ENCODE measurements around the gene WNT3. TPM values are rescaled to one million over a fixed set of nuclear protein-coding genes. Genes with fewer than 3 reads are reported as not detected.

Gene WNT3
- total and polyA plus RNA-seq, 2 donors (not counting 3 experiments of a cell fraction or from before 2014, with no cell fraction given) = 1.4 to 2.1 TPM

DNA sequence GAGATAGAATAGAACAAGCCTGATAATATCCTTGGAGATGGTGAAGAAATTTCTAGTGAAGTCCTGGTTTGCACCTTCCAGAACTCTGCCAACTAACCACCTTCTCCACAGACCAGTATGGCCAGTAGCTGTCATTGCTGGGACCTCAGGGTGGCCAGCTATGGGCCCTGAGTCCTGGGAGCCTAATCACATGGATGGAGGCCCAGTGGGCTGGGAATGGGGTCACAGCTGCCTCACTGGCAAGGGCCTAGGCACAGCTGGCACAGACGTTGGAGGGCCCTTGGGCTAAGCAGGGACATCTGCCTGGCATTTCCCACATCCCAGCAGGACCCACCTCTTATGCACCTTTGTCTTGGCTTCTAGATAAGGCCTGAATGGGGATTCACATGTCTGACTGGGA is 7.6 kb upstream of the WNT3 start:
- Histone ChIP-seq H3K9ac (replicated peaks; ENCODE audit: extremely low read depth, insufficient read depth, low read length) (no peak overlapping the region), H3K9me1 (replicated peaks; ENCODE audit: control insufficient read depth, extremely low read depth, insufficient read depth, low read length) (no peaks in the 10 kb centered on the region), H2AFZ (ENCODE audit: low read depth, low read length) (no peak overlapping the region), H3K4me3 (replicated peaks in 1 of 3; ENCODE audit: insufficient read depth in 1 of 3, low read depth in 1 of 3, low read length in 3 of 3) (no peak overlapping the region), H3K27me3 (ENCODE audit: control insufficient read depth in 2 of 2, insufficient read depth in 2 of 2, low read length in 2 of 2) (peaks cover 15 to 24% of the 10 kb centered on the region in 2 experiments), H3K27ac (ENCODE audit: insufficient read depth, low read depth, low read length) (no peak overlapping the region), H3K4me2 (ENCODE audit: insufficient read depth, low read length) (no peak overlapping the region), H3K36me3 (ENCODE audit: control insufficient read depth in 2 of 2, extremely low read depth in 1 of 2, insufficient read depth in 2 of 2, low read length in 2 of 2) (no peaks in the 10 kb centered on the region), H3K9me3 (replicated peaks; ENCODE audit: control insufficient read depth, insufficient read depth, low read length) (no peaks in the 10 kb centered on the region), H3K79me2 (ENCODE audit: control insufficient read depth, insufficient read depth, low read length) (no peaks in the 10 kb centered on the region), H4K20me1 (replicated peaks; ENCODE audit: control insufficient read depth, extremely low read depth, insufficient read depth, low read length) (no peaks in the 10 kb centered on the region), H3K4me1 (ENCODE audit: control insufficient read depth, extremely low read depth, insufficient read depth, low read length) (no peaks in the 10 kb centered on the region)
- FAIRE-seq = no peak
- POLR2A ChIA-PET = no interaction called here
- dilution Hi-C loops (cut with MboI; ENCODE audit: extremely low pct_ligation_motif_present, low sequenced_read_pairs) (no loop called here), intact Hi-C loops (cut with micrococcal nuclease) (loop anchor here (10.0 kb wide), 1 partner anchor 101 kb away; no protein-coding TSS in a partner anchor)
- BruUV-seq (replicated peaks) = no TSS peak
- no peak for DNase-seq (ENCODE audit: low read depth, low spot score)
- TF ChIP-seq MYC (IDR thresholded peaks at IDR 0.05; ENCODE audit: low read depth, low read length) = no peak
- TF ChIP-seq POLR2AphosphoS5 (IDR thresholded peaks at IDR 0.05; ENCODE audit: insufficient read depth, low read depth, low read length) = no peak
- TF ChIP-seq, protein P1, sequence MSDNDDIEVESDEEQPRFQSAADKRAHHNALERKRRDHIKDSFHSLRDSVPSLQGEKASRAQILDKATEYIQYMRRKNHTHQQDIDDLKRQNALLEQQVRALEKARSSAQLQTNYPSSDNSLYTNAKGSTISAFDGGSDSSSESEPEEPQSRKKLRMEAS (IDR thresholded peaks at IDR 0.05; ENCODE audit: insufficient read depth, insufficient read length) = no peak
- no peak for TF ChIP-seq FOS (IDR thresholded peaks at IDR 0.05; ENCODE audit: borderline replicate concordance, insufficient read depth, low read length)
- TF ChIP-seq, protein P2, sequence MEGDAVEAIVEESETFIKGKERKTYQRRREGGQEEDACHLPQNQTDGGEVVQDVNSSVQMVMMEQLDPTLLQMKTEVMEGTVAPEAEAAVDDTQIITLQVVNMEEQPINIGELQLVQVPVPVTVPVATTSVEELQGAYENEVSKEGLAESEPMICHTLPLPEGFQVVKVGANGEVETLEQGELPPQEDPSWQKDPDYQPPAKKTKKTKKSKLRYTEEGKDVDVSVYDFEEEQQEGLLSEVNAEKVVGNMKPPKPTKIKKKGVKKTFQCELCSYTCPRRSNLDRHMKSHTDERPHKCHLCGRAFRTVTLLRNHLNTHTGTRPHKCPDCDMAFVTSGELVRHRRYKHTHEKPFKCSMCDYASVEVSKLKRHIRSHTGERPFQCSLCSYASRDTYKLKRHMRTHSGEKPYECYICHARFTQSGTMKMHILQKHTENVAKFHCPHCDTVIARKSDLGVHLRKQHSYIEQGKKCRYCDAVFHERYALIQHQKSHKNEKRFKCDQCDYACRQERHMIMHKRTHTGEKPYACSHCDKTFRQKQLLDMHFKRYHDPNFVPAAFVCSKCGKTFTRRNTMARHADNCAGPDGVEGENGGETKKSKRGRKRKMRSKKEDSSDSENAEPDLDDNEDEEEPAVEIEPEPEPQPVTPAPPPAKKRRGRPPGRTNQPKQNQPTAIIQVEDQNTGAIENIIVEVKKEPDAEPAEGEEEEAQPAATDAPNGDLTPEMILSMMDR (IDR thresholded peaks at IDR 0.05; ENCODE audit: extremely low read depth in 1 of 2, insufficient read depth in 1 of 2, low read depth in 1 of 2, low read length in 2 of 2) = no peak
- no peak for TF ChIP-seq EZH2 (IDR thresholded peaks at IDR 0.05; ENCODE audit: borderline replicate concordance, low read depth, low read length, severe bottlenecking)
- no peak for TF ChIP-seq GATA2 (IDR thresholded peaks at IDR 0.05; ENCODE audit: insufficient read depth, insufficient read length, low read depth, low read length)
- TF ChIP-seq JUN (IDR thresholded peaks at IDR 0.05; ENCODE audit: borderline replicate concordance, insufficient read depth, insufficient read length, low read depth) = no peak
- no peak for TF ChIP-seq POLR2A (IDR thresholded peaks at IDR 0.05; ENCODE audit: low read depth, low read length)
- CTCF ChIA-PET = interaction anchor here (1.4 kb wide), 1 partner anchor 9 kb away, joined by 11 read pairs; no protein-coding TSS in a partner anchor

Data from endothelial cell of umbilical vein (primary cell).